ENCODE results near the gene NOTCH2. TPM values are rescaled to one million over a fixed set of nuclear protein-coding genes. Genes with fewer than 3 reads are reported as not detected.
"Not testable (repeated sequence)": the region's sequence is repeated elsewhere in the genome, so short reads cannot be mapped to it uniquely, and the experiment has no call there.

The NOTCH2 gene
- polyA plus RNA-seq, 3 donors from 2014 or later: 11.6 to 38.1 (median 16.7) TPM

- not testable (repeated sequence) for H3K4me1 Mint-ChIP-seq; DNase-seq; H3K36me3 Mint-ChIP-seq; H3K27ac Mint-ChIP-seq; H3K4me3 Mint-ChIP-seq; H3K9me3 Mint-ChIP-seq; H3K27me3 Mint-ChIP-seq (ENCODE audit: low read depth in 3 of 3)
Observed at GRCh38 chr1:120096981-120097545, 27.6 kb upstream of the NOTCH2 start.

GRCh38 chr1:120093548-120094181 lies 24.2 kb upstream of the NOTCH2 start:
- not testable (repeated sequence) for H3K36me3 Mint-ChIP-seq, H3K27ac Mint-ChIP-seq, H3K9me3 Mint-ChIP-seq

GRCh38 chr1:120092232-120093218 lies 23.1 kb upstream of the NOTCH2 start:
- not testable (repeated sequence) for H3K27me3 Mint-ChIP-seq (ENCODE audit: low read depth in 3 of 3); H3K9me3 Mint-ChIP-seq; H3K36me3 Mint-ChIP-seq; H3K4me1 Mint-ChIP-seq; DNase-seq; H3K27ac Mint-ChIP-seq; H3K4me3 Mint-ChIP-seq

More at GRCh38 chr1:120093548-120094181, 24.2 kb upstream of the NOTCH2 start:
- not testable (repeated sequence) for H3K4me1 Mint-ChIP-seq; H3K27me3 Mint-ChIP-seq (ENCODE audit: low read depth in 3 of 3); H3K4me3 Mint-ChIP-seq; DNase-seq

GRCh38 chr1:120090830-120091229 lies 21.4 kb upstream of the NOTCH2 start:
- DNase-seq; H3K36me3 Mint-ChIP-seq; H3K9me3 Mint-ChIP-seq; H3K27ac Mint-ChIP-seq; H3K4me1 Mint-ChIP-seq; H3K4me3 Mint-ChIP-seq; H3K27me3 Mint-ChIP-seq (ENCODE audit: low read depth in 3 of 3): not testable (repeated sequence)

DNA sequence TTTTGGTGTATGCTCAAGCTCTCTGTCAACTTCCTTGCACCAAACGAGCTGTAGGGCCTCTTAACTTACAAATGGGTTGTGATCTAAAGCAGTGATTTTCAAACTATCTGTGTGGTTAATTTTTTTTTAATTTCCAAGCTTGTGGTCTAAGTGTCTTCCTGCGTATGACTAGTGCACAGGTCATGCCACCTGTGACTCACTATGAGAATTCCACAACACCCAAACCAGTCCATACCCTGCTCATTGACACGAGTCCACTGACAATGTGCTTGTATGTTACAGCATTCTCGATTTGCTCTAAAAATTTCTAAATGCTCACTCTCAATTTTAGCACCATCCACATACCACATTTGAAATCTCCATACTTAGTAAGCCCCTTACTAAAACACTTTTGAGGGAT lies 18.5 kb upstream of the NOTCH2 start:
- not testable (repeated sequence) for H3K27me3 Mint-ChIP-seq (ENCODE audit: low read depth in 3 of 3); H3K36me3 Mint-ChIP-seq; H3K9me3 Mint-ChIP-seq; H3K4me1 Mint-ChIP-seq
- H3K27ac Mint-ChIP-seq: peak overlapping the region in 1 of 6 donors; percentile 35
- DNase-seq: peak in 2 of 3 donors; percentile 7 to 9
- peak overlapping the region in 1 of 5 donors; percentile 10 for H3K4me3 Mint-ChIP-seq

DNA sequence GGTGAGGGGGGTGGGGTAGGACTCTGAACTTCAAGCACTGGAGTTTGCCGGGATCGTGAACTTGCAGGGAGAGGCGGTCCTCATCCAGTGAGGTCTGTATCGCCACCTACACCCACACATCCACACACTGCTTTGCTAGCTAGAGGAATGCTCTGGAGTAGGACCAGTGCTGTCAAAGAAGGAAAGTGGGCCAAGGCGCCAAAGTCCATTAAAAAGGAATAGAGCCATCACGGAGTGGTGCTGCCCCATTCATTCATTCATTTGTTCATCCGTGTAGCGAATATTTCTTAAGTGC lies 405 bp upstream of the NOTCH2 start:
- not testable (repeated sequence) for H3K27me3 Mint-ChIP-seq (ENCODE audit: low read depth in 3 of 3); H3K27ac Mint-ChIP-seq; H3K36me3 Mint-ChIP-seq; DNase-seq; H3K9me3 Mint-ChIP-seq; H3K4me3 Mint-ChIP-seq; H3K4me1 Mint-ChIP-seq

DNA sequence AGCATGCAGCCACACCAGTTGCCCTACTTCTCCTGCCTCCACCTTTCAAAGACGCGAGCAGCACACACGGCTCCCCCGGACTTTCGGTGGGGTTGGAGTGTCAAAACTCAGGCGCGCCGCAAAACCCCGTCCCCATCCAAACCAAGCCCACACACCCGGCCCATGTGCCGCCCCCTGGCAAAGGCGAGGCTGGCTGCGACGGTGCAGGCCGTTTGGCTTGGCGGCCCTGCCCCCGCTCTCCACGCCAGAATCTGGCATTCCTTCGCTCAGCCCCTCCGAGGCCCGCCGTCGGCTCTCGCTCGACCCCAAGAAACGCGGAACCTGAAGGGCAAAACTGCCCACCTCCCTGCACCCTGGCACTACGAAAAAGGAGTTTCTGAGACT lies 787 bp downstream of the NOTCH2 start:
- not testable (repeated sequence) for H3K36me3 Mint-ChIP-seq; H3K27ac Mint-ChIP-seq; H3K27me3 Mint-ChIP-seq (ENCODE audit: low read depth in 3 of 3); H3K9me3 Mint-ChIP-seq; H3K4me1 Mint-ChIP-seq
- peak in 2 of 3 donors; percentile 38 to 46 for DNase-seq
- H3K4me3 Mint-ChIP-seq: peak overlapping the region; percentile 46 to 66 (median 65)

GRCh38 chr1:120048208-120048607 lies 21.3 kb downstream of the NOTCH2 start:
- not testable (repeated sequence) for DNase-seq; H3K9me3 Mint-ChIP-seq; H3K27me3 Mint-ChIP-seq (ENCODE audit: low read depth in 3 of 3); H3K4me3 Mint-ChIP-seq; H3K36me3 Mint-ChIP-seq; H3K27ac Mint-ChIP-seq; H3K4me1 Mint-ChIP-seq

DNA sequence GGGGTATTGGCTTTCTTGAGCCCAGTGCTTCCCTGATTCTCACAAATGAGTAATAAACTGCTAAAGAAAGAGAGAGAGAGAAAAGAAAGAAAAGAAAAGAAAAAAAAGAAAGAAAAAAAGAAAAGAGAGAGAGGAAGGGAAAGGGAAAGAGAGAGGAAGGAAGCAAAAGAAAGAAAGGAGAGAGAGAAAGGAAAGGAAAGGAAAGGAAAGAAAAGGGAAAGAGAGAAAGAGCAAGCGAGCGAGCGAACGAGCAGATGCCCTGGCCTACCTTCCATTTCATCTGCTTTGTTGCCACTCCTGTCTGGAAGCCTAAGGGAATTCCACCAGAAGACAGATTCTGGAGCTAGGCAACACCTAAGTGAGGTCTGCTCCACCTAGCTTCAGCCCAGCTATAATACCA lies 27.7 kb downstream of the NOTCH2 start:
- H3K27ac Mint-ChIP-seq; H3K27me3 Mint-ChIP-seq (ENCODE audit: low read depth in 3 of 3); H3K36me3 Mint-ChIP-seq; DNase-seq; H3K4me3 Mint-ChIP-seq; H3K4me1 Mint-ChIP-seq; H3K9me3 Mint-ChIP-seq: not testable (repeated sequence)

- not testable (repeated sequence) for DNase-seq; H3K27me3 Mint-ChIP-seq (ENCODE audit: low read depth in 3 of 3); H3K4me1 Mint-ChIP-seq; H3K27ac Mint-ChIP-seq; H3K4me3 Mint-ChIP-seq; H3K9me3 Mint-ChIP-seq; H3K36me3 Mint-ChIP-seq
Observed at GRCh38 chr1:120032253-120032652, 37.2 kb downstream of the NOTCH2 start.

DNA sequence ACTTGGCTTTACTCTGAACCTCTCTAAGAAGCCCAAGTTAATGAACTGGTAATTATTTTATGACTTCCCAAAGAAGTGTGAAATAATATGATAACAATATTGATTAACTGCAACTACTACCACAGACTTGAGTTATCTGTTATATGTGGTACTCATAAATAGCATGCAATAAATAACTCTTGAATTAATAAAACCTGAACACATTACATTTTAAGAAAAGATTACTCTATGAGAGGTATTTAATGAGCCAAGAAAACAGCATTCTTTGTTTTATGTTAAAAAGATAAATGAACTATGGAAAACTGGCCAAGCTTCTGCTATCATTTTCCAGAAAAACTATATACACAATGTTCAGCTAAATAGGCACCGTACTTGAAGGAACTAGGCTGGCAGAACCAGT lies 45.7 kb downstream of the NOTCH2 start:
- H3K27me3 Mint-ChIP-seq (ENCODE audit: low read depth in 3 of 3); H3K9me3 Mint-ChIP-seq; H3K4me3 Mint-ChIP-seq; H3K27ac Mint-ChIP-seq; H3K4me1 Mint-ChIP-seq; DNase-seq; H3K36me3 Mint-ChIP-seq: not testable (repeated sequence)

DNA sequence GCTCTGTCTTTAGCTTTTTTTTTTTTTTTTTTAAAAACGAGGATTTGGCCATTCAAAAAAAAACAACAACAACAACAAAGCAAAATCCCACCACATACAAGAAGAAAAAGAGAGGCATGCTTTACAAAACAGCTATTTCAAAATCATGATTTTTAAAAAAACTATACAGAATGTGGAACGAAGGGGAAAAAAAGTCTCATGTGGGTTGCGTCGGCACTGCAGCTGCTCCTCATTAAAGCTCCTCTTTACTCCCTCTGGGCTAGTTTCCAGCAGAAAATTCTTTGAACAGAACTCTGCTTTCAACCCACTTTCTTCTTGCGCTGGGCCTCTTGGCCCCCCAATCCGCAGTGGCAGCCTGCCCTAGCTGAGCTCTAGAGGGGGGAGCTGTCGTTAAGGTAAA lies 54.5 kb downstream of the NOTCH2 start:
- H3K27me3 Mint-ChIP-seq (ENCODE audit: low read depth in 3 of 3); H3K4me3 Mint-ChIP-seq; H3K9me3 Mint-ChIP-seq; H3K27ac Mint-ChIP-seq; DNase-seq; H3K36me3 Mint-ChIP-seq; H3K4me1 Mint-ChIP-seq: not testable (repeated sequence)

- not testable (repeated sequence) for H3K36me3 Mint-ChIP-seq; DNase-seq; H3K27ac Mint-ChIP-seq; H3K4me1 Mint-ChIP-seq; H3K9me3 Mint-ChIP-seq; H3K27me3 Mint-ChIP-seq (ENCODE audit: low read depth in 3 of 3); H3K4me3 Mint-ChIP-seq
Observed at GRCh38 chr1:120008320-120008719, 61.1 kb downstream of the NOTCH2 start.

- H3K36me3 Mint-ChIP-seq; H3K4me1 Mint-ChIP-seq; H3K27ac Mint-ChIP-seq; DNase-seq; H3K4me3 Mint-ChIP-seq; H3K9me3 Mint-ChIP-seq; H3K27me3 Mint-ChIP-seq (ENCODE audit: low read depth in 3 of 3): not testable (repeated sequence)
Observed at GRCh38 chr1:120007850-120008249, 61.6 kb downstream of the NOTCH2 start.

DNA sequence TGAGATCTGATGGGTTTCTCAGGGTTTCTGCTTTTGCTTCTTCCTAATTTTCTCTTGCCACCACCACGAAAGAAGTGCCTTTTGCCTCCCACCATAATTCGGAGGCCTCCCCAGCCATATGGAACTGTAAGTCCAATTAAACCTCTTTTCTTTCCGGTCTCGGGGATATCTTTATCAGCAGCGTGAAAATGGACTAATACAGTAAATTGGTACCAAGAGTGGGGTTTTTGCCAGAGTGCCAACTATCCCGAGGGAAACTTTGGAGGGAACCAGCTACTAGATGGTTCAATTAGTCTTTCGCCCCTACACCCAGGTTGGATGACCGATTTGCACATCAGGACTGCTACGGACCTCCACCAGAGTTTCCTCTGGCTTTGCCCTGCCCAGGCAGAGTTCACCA lies 68.4 kb downstream of the NOTCH2 start:
- not testable (repeated sequence) for H3K9me3 Mint-ChIP-seq; DNase-seq; H3K4me1 Mint-ChIP-seq; H3K4me3 Mint-ChIP-seq; H3K27ac Mint-ChIP-seq; H3K27me3 Mint-ChIP-seq (ENCODE audit: low read depth in 3 of 3)
- H3K36me3 Mint-ChIP-seq: peaks cover 0 to 14% (median 0%) of the 10 kb centered on the region in 3 donors

Data from immature natural killer cell (primary cell).